ENCODE data around the gene LAMA4. TPM values are rescaled to one million over a fixed set of nuclear protein-coding genes. Genes with fewer than 3 reads are reported as not detected.
A peak's percentile ranks its signal among the peaks of the same experiment; 100 is the strongest.

Gene LAMA4
- total RNA-seq, 1 donor from 2014 or later = 103 TPM

DNA sequence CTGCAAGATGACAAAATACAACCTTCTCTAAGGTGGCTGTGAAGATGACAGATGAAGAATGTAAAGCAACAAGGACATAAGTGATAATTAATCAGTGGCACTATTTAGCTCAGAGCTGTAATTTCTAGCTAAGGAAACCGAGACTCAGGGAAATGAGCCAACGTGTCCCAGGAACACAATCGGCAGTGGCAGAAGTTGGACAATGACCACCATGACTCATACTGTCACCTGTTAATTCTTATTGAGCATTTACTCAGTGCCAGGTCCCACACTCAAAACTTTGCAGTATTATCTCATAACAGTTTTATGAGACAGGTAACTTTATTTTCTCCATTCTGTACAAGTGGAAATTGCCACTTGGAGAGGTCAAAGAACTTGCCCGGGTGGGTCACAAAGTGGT lies 55.8 kb downstream of the LAMA4 start:
- intact Hi-C loops (cut with micrococcal nuclease) = no loop called here
- peaks cover 47% of the 10 kb centered on the region for H3K36me3 ChIP-seq
- H3K4me3 ChIP-seq = no peak overlapping the region

GRCh38 chr6:112197636-112198035 lies 56.7 kb downstream of the LAMA4 start:
- H3K4me1 ChIP-seq = peaks cover 69% of the 10 kb centered on the region
- H3K27ac ChIP-seq (replicated peaks) = peak overlapping the region; percentile 67
- H3K4me3 ChIP-seq = no peak overlapping the region
- TF ChIP-seq, protein P1, sequence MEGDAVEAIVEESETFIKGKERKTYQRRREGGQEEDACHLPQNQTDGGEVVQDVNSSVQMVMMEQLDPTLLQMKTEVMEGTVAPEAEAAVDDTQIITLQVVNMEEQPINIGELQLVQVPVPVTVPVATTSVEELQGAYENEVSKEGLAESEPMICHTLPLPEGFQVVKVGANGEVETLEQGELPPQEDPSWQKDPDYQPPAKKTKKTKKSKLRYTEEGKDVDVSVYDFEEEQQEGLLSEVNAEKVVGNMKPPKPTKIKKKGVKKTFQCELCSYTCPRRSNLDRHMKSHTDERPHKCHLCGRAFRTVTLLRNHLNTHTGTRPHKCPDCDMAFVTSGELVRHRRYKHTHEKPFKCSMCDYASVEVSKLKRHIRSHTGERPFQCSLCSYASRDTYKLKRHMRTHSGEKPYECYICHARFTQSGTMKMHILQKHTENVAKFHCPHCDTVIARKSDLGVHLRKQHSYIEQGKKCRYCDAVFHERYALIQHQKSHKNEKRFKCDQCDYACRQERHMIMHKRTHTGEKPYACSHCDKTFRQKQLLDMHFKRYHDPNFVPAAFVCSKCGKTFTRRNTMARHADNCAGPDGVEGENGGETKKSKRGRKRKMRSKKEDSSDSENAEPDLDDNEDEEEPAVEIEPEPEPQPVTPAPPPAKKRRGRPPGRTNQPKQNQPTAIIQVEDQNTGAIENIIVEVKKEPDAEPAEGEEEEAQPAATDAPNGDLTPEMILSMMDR (IDR thresholded peaks at IDR 0.05; ENCODE audit: borderline replicate concordance) = no peak
- intact Hi-C loops (cut with micrococcal nuclease) = no loop called here
- no peak for DNase-seq
- H3K36me3 ChIP-seq = peaks cover 44% of the 10 kb centered on the region
- no peaks in the 10 kb centered on the region for H3K9me3 ChIP-seq (replicated peaks)
- no peaks in the 10 kb centered on the region for H3K27me3 ChIP-seq (ENCODE audit: low read depth)

More for the DNA sequence above, 55.8 kb downstream of the LAMA4 start:
- H3K27me3 ChIP-seq (ENCODE audit: low read depth) = no peaks in the 10 kb centered on the region
- H3K4me1 ChIP-seq = peaks cover 68% of the 10 kb centered on the region
- TF ChIP-seq, protein P1 (IDR thresholded peaks at IDR 0.05; ENCODE audit: borderline replicate concordance) = no peak
- H3K27ac ChIP-seq (replicated peaks) = peak overlapping the region; percentile 67
- no peaks in the 10 kb centered on the region for H3K9me3 ChIP-seq (replicated peaks)
- no peak for DNase-seq

DNA sequence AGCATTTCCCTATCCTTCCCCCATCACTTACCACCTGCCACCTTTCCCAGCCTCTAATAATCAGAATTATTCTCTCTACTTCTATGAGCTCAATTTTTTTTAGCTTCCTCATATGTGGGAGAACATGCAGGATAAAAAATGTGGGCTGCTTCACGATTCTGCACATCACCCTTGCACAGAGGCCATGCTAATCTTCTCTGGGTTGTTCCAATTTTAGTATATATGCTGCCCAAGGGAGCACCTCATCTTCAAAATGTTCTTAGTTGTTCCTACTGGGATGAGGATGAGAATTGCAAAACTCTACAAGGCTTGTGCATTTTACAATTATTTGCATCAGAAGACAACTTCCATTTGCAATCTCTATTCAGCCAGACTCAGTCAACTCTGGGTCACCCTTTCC lies 58.1 kb downstream of the LAMA4 start:
- peaks cover 66% of the 10 kb centered on the region for H3K4me1 ChIP-seq
- H3K4me3 ChIP-seq = no peak overlapping the region

DNA sequence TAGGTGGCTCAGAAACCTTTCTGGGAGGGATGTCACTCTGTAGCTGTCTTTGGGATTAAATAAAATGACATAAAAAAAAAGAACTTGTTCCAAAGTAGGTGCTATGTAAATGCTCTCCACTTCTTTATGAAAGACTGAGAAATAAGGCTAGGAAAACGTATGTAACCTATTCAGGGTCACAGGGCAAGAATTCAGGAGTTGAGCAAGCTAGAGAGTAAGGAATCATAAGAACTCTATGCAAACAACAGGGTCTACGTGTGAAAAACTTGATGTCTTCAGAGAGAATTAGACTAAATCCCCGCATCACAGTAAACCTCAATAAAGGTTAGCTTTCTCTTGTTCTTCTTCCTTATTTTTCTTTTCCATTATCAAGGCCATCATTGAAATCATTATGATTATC lies 59.2 kb downstream of the LAMA4 start:
- H3K4me1 ChIP-seq = peaks cover 70% of the 10 kb centered on the region
- no peak for DNase-seq
- H3K4me3 ChIP-seq = no peak overlapping the region
- no peaks in the 10 kb centered on the region for H3K27me3 ChIP-seq (ENCODE audit: low read depth)
- TF ChIP-seq, protein P1 (IDR thresholded peaks at IDR 0.05; ENCODE audit: borderline replicate concordance) = no peak
- peak overlapping the region; percentile 59 for H3K27ac ChIP-seq (replicated peaks)
- intact Hi-C loops (cut with micrococcal nuclease) = no loop called here
- H3K9me3 ChIP-seq (replicated peaks) = no peaks in the 10 kb centered on the region
- peaks cover 48% of the 10 kb centered on the region for H3K36me3 ChIP-seq

More for the DNA sequence above, 58.1 kb downstream of the LAMA4 start:
- H3K36me3 ChIP-seq = peaks cover 47% of the 10 kb centered on the region
- TF ChIP-seq, protein P1 (IDR thresholded peaks at IDR 0.05; ENCODE audit: borderline replicate concordance) = no peak
- DNase-seq = no peak
- intact Hi-C loops (cut with micrococcal nuclease) = no loop called here
- no peaks in the 10 kb centered on the region for H3K9me3 ChIP-seq (replicated peaks)
- H3K27me3 ChIP-seq (ENCODE audit: low read depth) = no peaks in the 10 kb centered on the region
- H3K27ac ChIP-seq (replicated peaks) = peak overlapping the region; percentile 67

- Histone ChIP-seq H3K27me3 (ENCODE audit: low read depth) (no peaks in the 10 kb centered on the region), H3K36me3 (peaks cover 45% of the 10 kb centered on the region), H3K27ac (replicated peaks) (peak overlapping the region; percentile 59), H3K4me1 (peaks cover 75% of the 10 kb centered on the region), H3K4me3 (no peak overlapping the region), H3K9me3 (replicated peaks) (no peaks in the 10 kb centered on the region)
- intact Hi-C loops (cut with micrococcal nuclease) = no loop called here
- TF ChIP-seq, protein P1 (IDR thresholded peaks at IDR 0.05; ENCODE audit: borderline replicate concordance) = no peak
- DNase-seq = no peak
These were observed 59.9 kb downstream of the LAMA4 start for GRCh38 chr6:112194511-112194910.

Measured in left ventricle myocardium inferior (tissue), 1 donor.